ENCODE measurements around the gene C20orf204.

DNA sequence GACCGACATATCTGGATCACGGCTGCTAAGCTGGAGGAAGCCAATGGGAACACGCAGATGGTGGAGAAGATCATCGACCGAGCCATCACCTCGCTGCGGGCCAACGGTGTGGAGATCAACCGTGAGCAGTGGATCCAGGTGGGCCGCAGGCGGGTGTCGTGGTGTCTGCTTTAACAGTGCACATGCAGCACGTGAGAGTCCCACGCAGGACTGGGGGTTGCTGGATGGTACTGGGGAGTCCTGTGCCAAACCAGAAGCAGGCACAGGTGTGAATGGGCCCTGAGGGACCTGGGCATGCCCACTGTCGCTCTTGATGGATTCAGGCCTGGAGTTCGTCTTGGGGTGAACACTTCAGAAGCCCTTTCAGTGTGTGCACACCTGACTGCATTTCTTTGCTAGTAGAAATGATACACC lies 24.6 kb upstream of the C20orf204 start:
- TF ChIP-seq POLR2A (IDR thresholded peaks at IDR 0.05), result no peak
- TF ChIP-seq, protein P1, sequence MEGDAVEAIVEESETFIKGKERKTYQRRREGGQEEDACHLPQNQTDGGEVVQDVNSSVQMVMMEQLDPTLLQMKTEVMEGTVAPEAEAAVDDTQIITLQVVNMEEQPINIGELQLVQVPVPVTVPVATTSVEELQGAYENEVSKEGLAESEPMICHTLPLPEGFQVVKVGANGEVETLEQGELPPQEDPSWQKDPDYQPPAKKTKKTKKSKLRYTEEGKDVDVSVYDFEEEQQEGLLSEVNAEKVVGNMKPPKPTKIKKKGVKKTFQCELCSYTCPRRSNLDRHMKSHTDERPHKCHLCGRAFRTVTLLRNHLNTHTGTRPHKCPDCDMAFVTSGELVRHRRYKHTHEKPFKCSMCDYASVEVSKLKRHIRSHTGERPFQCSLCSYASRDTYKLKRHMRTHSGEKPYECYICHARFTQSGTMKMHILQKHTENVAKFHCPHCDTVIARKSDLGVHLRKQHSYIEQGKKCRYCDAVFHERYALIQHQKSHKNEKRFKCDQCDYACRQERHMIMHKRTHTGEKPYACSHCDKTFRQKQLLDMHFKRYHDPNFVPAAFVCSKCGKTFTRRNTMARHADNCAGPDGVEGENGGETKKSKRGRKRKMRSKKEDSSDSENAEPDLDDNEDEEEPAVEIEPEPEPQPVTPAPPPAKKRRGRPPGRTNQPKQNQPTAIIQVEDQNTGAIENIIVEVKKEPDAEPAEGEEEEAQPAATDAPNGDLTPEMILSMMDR (IDR thresholded peaks at IDR 0.05), result no peak

All from transverse colon (tissue), 3 donors.